HG02610 (cell line): ENCODE measurements around the gene DLGAP3.

ENCODE experiments used
- ATAC-seq: cut with Tn5 transposase; IDR thresholded peaks from one replicate; pipeline ENCODE4 v1.9.1; 2021; ENCODE audit warnings: mild to moderate bottlenecking, moderate library complexity; ENCODE audit not compliant: unreplicated experiment

Gene DLGAP3

GRCh38 chr1:34929853-34930701 lies 627 bp upstream of the DLGAP3 start:
- no peak for ATAC-seq

GRCh38 chr1:34928699-34929496 lies 552 bp downstream of the DLGAP3 start:
- no peak for ATAC-seq

DNA sequence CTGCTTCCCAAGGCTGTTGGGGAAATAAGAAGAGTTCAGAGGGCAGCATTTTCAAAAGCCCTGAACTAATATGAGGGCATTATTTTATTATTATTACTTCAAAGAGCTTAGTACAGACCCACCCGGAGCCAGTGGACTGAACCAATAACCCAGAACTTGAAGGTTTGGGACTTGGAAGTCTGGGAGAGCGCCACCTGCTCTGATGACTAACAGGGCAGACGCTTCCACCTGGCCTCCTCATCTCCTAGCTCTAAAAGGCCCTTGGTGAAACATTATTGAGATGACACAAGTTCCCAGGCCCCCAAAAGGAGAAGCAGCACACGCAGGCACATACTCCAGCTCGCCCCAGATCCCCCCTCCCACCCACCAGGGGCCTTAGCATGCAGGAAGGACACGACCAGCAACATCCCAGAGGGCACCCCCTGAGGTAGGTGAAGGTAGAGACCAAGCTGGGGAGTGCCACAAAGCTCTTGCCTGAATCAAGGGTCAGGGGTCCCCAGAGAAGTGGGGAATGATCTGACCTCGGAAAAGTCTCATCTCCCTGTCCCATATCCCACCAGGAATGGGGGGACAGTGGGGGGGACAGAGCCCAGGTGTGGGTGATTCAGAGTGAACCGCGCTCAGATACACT lies 1.3 kb downstream of the DLGAP3 start:
- no peak for ATAC-seq

GRCh38 chr1:34927316-34927715 lies 2.1 kb downstream of the DLGAP3 start:
- no peak for ATAC-seq

GRCh38 chr1:34926894-34927293 lies 2.6 kb downstream of the DLGAP3 start:
- ATAC-seq, result no peak

- no peak for ATAC-seq
Observed at GRCh38 chr1:34926156-34926555, 3.3 kb downstream of the DLGAP3 start.

DNA sequence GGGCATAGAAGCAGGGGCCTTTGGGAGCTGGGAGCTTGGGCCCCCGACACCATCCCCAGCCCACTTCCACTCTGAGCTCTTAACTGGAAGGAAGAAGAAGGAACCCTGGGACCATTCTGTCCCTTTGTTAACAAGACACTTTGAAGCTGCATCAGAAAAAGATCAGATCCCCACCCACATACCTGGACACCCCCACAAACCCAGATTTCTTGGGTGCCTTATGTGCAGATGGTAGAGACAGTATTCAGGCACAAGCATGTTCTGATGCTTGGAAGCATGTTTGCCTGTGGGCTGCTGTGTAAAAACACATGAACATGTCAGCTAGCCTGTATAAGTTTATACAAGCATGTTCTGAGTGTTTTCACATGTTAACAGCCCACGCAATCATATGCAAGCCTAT lies 3.7 kb downstream of the DLGAP3 start:
- no peak for ATAC-seq

- ATAC-seq, result no peak
Observed at GRCh38 chr1:34924759-34925555, 4.5 kb downstream of the DLGAP3 start.

DNA sequence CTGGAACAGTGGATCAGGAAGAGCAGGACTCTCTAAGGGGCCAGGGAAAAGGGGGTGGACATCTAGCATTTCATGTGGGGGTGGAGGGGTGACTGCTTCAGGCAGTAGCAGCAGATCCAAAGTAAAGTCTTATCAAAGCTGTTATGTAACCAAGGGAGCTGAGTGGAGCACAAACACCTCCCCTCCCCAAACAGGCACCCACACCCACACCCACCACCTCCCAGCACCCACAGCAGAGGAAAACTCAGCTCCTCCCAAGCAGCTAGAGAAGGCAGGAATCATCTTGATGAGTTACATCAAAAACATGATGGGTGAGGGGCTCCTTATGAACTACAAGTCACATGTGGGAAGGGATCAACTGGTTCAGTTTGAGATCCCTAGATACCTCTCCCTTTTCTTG lies 6.0 kb downstream of the DLGAP3 start:
- no peak for ATAC-seq

DNA sequence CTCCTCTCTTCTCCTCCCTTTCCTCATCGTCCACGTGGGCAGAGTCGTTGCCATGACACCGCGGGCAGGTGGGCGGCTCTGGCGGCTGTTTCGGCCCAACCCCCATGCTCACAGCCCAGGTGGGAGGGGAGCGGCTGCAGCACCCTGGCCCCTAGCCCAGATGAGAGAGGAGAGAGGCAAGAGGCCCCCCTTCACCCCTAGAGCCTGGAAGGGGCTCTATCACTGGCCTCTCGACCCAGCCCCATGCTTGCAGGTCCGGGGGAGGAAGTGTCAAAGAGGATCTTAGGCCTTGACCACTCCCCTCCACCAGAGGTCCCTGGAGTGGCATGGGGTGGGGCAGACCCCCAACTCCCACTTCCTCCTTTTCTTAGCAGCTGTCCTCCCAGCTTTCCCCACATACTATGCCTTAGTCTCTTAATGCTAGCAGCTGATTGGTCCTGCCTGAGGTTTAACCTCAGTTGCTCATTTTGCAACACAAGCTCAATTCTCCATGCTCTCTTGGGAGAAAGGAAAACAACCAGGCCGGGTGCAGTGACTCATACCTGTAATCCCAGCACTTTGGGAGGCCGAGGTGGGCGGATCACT lies 10.4 kb downstream of the DLGAP3 start:
- ATAC-seq, result no peak

DNA sequence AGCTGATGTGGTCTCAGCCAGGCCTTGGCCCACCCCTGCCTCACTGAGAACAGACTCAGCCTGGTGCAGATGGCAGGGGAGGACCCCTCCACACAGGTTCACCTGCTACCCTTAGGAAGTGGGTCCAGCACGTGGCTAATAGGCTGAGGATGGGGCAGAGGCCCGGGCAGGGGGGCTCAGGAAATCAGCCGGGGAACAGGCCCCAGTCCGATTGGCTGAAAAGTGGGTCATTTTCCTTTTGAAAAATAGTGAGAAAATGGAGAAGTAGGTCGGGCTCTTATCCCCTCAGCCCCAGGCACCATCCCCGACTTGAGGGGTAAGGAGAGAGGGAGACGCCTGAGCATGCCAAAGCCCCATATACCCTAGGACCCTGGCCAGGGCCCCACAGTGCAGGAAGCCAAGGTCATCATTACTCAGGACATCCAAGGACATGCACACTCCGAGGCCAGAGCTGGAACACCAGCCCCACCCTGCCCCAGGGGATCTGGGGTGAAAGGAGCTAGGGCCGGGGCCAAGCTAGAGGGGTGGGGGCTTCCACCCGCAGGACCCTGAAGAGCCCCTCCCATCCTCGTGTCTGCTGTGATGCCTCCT lies 11.0 kb downstream of the DLGAP3 start:
- no peak for ATAC-seq

DNA sequence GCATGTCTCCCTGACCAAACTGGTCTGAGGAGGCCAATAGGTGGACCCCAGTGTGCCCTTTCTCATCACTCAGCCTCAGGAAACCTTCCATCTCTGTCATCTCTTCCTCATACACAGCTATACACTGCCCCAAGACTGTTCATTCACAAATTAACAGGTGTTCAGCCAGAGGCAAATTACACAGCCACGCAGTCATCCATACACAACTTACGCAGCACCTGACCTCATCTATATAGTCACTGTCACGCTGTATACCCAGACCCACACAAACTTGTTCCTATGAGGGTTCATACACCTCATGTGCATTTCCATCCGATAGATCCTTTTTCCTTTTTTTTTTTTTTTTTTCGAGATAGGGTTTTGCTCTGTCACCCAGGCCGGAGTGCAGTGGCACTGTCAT lies 12.4 kb downstream of the DLGAP3 start:
- ATAC-seq, result no peak

DNA sequence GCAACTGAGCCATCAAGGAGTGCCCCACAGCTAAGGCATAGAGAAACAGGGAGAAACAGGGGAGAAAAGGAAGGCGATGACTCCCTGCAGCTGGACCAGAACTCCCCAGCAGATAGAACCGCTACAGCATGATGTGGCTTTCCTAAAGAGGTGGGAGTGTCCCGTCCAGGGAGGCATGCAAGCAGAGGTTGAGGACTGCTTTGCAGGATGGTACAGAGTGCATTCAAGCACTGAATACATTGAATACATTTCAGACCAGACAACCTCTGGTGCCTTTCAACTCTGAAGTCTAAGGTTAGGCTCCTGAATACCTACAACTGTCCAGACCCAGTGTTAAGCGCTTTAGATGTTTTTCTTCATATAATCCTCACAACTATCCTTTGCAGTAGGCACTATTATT lies 13.3 kb downstream of the DLGAP3 start:
- no peak for ATAC-seq

GRCh38 chr1:34915521-34915920 lies 13.9 kb downstream of the DLGAP3 start:
- no peak for ATAC-seq

GRCh38 chr1:34914958-34915357 lies 14.5 kb downstream of the DLGAP3 start:
- ATAC-seq, result no peak

DNA sequence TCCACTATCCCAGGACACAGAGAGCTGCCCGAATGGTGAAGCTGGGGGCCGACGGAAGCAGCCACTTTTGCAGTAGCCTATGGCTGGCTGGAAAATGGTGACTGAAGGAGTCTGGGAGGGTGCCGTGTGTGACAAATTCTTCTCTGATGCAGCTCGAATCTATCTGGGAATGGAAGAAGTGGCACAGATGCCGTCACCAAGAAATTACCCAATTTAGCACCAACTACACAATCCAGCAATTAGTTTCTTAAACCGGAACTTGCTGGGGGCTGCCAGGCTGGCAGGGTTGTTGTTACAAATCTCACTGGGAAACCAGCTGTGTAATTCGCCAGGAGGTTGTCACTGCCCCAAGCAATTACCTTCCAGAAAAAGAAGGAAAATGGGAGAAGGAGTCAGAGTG lies 18.0 kb downstream of the DLGAP3 start:
- ATAC-seq, result no peak

DNA sequence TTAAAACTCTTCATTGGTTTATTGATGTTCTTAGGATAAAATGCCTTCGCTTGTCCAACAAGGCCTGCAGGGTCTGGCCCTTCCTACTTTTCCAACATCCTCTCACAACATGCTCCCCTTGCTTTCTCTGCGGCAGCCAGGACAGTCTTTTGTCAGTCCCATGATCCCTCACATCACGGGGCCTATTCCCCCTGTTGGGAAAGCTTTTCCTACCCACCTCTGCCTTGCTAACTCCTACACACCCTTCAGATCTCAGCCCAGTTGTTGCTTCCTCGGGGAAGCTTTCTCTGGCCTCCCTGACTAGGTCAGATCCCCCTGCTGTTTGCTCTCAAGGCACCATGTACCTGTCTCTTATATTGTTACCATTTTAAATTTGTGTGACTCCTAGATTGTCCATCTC lies 19.0 kb downstream of the DLGAP3 start:
- ATAC-seq, result no peak

- ATAC-seq, result no peak
Observed at GRCh38 chr1:34908369-34908768, 21.1 kb downstream of the DLGAP3 start.

DNA sequence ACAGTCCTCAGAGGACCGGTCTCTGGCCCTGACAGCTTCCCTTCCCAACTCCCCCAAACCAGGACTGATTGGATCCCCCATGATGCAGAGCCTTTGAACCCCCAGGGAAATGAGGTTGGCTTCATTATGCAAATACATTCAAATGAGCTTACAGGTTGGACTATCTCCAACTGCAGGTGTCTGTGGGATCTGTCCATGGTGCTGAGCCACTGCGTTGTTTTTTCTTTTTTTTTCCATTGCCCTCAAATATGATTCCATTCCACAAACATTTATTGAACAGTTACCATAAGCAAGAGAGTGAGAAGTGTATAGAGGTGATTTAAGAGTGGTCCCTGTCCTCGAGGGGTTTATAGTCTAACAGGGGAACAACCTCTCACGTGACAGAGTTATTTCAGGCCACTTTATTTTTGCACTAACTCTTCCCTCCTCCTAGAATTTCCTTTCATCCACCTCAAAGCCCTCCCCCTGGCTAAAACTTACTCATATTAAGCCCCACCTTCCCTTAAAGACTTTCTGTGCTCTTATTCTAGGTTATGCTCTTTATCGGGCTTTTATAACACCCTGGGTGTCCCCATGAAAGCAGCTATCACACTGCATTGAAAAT lies 21.9 kb downstream of the DLGAP3 start:
- ATAC-seq, result no peak

- no peak for ATAC-seq
Observed at GRCh38 chr1:34906756-34907155, 22.7 kb downstream of the DLGAP3 start.
